ENCODE measurements around the gene EXOC4.
"Not testable (repeated sequence)": the region's sequence is repeated elsewhere in the genome, so short reads cannot be mapped to it uniquely, and the experiment has no call there.

Gene EXOC4

DNA sequence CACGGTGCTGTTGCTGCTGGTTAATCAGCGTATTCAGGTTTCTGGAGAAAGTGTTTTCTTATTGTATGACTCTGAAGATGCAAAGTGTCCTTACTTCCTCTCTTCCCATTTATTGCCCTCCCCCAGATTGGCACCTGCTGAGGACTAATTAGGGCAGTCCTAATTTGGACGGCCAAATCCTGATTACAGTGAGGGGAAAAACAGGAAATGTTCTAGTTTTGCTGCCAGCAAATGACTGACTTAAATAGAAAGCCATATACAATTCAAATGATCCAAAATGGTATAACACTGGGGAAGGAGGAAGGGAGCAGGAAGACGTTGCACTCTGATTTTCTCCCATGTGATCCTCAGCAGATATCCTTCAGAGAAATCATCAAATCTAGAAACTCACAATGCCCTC lies 651.9 kb downstream of the EXOC4 start:
- DNase-seq = peak; percentile 9

DNA sequence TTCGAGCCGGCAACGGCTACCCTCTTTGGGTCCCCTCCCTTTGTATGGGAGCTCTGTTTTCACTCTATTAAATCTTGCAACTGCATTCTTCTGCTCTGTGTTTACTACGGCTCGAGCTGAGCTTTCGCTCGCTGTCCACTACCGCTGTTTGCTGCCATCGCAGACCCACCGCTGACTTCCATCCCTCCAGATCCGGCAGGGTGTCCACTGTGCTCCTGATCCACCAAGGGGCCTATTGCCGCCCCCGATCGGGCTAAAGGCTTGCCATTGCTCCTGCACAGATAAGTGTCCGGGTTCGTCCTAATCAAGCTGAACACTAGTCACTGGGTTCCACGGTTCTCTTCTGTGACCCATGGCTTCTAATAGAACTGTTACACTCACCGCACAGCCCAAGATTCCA lies 653.7 kb downstream of the EXOC4 start:
- not testable (repeated sequence) for DNase-seq

DNA sequence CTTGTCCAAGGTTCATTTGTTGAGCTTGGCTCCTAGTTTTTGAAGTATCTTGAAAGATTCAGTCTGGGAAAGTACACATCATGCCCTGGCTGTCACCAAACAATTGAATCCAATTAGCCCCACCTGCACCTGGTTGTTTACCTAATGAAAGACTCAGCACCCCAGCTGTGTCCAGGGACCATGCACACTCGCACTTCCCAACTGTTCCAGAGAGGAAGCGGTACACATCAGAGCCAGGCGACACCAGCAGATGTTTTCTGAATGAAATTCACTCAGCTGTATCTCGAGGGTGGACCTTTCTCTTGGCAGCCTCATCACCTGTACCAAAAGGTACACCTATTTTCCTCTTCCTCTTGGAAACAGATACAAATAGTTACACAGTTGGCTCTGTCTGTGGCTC lies 657.9 kb downstream of the EXOC4 start:
- DNase-seq = peak; percentile 85

DNA sequence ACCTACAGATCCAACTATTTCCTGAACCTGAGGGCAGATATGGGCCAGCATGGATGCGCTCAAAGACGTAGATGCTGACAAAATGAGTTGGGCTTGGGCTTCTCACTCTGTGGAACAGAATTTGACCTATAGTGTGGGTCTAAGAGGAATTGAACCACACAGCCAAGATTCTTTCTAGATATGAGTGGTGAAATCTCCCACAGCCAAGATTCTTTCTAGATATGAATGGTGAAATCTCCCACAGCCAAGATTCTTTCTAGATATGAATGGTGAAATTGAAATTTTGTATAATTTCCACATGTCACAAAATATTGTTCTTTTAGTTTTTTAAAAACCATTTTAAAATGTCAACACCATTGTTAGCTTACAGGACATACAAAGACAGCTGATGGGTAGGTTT lies 658.8 kb downstream of the EXOC4 start:
- DNase-seq = no peak

DNA sequence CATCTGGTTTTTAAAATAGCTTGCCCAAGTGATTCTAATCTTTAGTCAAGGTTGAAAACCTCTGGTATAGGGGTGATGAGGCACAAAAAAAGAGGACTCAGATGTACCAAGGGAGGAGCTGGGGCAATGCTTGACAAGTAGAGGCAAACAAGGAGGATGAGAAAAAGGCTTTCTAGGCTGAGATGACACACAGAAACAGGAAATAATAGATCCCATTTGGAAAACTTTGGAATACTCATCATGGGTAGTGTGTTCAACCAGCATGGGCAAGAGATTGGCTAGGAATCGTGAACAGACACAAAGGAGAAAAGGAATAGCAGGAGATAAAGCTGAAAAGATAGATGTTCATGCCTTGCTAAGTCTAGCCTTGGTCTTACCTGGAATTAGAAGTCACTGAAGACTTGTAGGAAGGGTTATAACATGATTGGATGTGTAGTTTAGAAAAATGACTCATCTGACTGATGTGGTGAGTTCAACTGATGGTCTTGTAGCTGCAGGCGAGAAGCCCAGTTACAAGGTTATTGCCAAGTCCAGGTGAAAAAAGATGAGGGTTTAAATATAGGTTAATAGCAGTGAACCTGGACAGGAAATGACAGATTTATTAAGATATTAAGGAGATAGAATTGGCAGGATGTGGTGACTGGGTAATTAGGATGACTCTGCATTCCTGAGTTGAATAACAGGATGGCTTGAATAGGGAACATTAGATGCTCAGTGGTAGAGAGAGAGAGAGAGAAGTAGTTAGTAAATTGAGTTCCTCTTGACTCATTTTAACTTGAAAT lies 660.2 kb downstream of the EXOC4 start:
- DNase-seq = no peak

DNA sequence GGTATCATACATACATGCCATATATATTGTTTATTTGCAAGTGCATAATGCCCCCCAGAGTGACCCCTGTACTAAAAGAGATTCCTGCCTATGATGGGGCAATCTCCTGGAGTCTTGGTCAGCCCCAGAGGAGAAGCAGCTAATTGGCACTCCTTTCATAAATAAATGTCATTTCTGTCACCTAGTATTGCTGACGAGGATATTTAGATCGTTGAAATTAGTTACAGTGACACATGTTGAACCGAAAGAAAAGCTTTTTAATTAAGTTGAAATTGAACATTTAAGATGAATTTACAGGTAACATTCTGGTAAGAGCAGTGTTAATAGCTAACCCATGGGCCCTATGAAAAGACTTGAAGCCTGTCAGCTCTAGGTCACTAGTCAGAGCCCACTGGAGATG lies 663.7 kb downstream of the EXOC4 start:
- DNase-seq = no peak

DNA sequence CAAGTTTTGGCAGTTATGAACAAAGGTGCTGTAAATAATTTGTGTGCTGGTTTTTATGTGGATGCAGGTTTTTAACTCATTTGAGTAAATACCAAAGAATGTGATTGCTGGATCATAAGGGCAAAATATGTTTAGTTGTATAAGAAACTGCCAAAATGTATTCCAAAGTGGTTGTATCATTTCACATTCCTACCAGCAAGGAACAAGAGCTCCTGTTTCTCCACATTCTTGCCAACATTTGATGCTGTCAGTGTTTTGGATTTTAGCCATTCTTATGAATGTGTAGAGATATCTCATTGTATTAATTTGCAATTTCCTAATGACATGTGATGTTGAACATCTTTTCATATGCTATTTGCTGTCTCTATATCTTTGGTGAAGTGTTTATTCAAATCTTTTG lies 666.9 kb downstream of the EXOC4 start:
- DNase-seq = no peak

DNA sequence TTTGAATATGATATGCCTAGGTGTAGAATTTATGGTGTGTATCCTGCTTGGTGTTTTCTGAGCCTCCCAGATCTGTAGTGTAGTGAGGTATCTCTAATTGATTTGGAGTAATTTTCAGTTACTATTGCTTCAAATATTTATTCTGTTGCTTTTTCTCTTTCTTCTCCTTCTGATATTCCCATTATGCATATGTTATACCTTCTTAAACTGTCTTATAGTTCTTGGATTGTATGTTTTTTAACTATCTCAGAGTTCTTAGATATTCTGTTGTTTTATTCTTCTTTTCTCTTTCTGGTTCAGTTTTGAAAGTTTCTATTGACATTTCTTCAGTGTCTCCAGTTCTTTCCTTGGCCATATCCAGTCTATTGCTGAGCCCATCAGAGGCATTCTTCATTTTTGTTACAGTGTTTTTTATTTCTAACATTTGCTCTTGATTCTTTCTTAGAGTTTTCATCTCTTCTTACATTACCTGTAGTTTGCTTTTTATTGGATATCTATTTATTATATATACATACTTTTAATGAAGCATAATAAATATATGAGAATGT lies 668.8 kb downstream of the EXOC4 start:
- DNase-seq = no peak

DNA sequence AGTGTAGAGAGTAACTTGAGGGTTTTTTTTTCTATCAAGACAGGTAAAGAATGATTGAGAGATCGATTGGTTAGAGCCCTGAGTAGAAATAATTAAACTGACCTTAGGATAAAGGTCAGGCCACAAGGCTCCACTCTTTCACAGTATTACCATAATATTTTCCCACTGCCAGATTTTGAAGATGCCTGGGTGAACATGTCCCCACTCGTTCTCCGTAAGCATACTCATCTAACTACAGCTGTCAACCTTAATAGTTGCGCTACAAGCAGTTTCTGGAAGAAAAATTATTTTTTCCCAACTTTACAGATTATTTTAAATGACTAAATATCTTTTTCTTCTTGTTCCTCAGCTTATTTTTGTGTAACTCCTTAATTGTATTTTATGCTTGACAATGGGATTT lies 671.1 kb downstream of the EXOC4 start:
- DNase-seq = no peak

DNA sequence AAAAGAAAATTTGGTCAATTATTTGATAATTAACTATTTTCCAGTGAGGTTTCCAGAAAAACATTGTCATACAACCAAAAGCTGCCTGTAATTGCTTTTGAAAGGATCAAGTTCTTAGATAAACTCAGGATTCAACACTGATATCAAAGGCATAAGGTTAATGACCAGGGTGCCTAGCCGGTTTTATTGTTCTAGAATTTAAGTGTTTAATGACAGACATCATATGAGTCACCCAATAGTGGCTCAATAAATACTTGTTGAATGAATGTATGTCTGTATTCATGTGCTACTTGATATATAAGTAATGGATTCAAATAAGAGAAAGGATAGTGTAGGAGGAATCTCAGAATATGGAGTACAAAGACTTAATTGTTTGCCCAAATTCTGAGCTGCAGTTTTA lies 678.2 kb downstream of the EXOC4 start:
- peak; percentile 23 for DNase-seq

DNA sequence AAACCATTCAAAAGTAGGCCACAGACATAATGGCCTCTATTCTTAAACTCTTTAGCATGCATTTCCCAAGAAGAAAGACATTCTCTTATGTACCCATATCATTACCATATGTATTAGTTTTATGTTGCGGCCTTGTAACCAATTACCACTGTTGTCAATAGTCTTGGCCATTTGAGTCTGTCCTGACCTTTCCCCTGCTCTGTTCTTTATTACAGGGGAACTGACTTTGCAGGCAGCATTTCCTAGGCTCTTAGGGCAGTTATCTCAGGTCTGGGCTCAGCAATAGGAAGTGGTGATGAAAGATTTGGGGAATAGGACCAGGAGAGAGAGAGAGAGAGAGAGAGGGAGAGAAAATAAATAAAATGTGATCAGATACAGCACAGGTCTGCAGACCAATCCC lies 679.7 kb downstream of the EXOC4 start:
- DNase-seq = no peak

DNA sequence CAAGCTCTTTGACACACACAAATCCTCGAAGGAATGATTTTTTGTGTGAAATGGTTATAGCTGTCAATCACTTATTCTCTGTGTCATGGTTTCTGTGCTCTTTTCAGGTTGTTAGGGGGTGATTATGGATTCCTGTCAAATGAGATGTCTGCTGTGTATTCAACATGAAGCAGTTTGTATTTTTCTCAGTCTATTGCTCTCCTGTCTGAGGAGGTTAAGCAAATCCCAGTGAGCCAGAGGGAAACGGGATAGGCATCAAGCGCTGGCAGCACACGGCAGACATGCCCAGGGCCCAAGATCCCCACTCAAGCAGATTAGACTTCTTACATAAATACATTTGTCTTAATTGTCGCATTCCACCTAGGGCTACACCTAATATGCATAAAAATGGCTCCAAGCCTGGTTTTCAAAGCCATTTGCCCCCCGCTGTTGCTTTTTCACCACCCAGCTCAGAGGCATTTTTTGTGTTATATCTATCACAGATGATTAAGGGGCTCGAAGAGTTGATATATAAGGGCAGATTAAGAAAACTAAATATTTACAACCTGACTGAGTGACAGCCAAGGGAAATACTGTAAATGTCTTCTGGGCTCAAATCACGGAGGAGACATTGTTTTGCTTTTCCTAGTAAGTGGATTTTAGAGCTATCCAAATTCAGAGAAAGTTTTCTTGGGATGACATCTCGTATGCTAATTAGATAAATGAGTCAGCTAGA lies 681.5 kb downstream of the EXOC4 start:
- no peak for DNase-seq

DNA sequence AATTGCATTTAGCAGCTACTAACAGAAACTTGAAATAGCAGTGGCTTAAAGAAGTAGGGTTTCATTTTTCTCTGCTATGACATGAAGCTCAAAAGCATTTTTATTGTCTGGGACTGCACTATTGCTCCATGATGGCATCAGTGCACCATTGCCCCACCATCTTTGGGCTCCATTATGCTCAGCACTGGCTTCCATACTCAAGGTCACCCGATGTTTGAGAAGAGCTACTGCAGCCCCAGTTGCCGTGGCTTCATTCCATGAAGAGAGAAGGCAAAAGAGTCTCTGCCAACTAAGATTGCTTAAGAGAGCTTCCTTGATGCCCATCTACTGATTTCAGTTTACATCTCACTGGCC lies 682.1 kb downstream of the EXOC4 start:
- no peak for DNase-seq

DNA sequence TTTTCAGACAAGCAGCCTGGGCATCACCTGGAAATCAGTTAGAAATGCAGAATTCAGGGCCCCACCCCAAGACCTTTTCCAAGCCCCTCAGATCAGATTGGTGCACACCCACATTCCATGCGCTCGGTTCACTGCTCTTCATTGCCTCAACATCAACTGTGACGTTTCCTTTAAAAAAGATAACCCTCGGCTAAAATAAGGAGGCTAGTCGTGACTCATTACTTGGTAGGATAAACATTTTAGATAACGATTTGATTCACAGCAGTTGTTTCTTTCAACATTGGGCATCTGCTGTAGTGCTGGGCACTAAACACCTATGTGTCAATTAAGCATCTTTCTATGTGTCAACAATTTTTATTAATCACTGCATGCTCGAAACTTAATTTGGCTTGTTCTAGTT lies 683.2 kb downstream of the EXOC4 start:
- DNase-seq = no peak

DNA sequence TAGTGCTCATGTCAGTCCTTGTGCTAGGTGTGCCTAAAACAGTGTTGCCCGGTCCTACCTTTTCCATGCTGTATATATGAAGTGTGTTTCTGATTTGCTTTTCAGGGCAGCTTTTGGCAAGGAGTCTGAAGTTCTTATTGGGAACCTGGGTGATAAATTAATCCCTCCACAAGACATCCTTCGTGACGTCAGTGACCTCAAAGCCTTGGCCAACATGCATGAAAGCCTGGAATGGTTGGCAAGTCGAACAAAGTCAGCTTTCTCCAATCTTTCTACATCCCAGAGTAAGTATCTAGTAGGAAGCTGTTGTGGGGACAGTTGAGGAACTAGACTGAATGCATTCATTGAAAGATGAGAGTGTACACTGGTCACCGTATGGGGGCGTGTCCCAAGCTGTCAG lies 684.9 kb downstream of the EXOC4 start:
- no peak for DNase-seq

DNA sequence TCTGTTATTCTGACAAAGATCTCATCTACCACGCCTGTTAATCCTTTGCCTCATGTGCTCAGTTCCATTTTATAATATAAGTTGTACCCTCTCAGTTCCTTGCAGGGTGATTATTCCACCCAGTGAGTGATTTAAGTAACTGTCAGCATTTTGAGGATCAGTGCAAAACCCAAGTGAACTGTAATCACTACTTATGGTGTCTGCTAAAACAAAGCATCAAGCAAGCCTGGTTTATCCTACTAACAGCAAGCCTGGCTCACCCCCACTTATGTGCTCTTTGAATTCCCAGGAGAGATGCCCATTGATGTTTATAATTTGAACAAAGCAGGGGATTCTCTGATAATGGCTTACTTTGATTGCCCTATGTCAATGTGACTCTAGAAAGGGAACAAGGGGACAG lies 687.5 kb downstream of the EXOC4 start:
- no peak for DNase-seq

DNA sequence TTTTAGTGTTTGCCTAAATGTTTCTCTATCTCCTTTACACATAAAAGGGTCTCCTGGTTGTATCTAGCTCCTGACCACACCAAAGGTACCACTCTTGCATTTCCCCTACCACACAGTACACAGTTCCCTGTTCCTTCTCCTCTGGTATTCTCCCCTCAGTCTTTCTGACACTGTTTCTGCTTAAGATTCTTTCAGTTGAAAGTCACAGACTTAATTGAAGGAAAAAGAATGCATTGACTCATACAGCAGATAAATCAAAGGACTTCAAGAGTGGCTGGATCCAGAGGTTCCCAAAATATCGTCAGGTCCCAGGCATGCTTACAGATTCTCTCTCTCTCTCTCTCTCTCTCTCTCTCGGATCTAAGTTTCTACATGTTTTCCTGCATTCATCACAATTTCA lies 688.6 kb downstream of the EXOC4 start:
- DNase-seq = no peak

DNA sequence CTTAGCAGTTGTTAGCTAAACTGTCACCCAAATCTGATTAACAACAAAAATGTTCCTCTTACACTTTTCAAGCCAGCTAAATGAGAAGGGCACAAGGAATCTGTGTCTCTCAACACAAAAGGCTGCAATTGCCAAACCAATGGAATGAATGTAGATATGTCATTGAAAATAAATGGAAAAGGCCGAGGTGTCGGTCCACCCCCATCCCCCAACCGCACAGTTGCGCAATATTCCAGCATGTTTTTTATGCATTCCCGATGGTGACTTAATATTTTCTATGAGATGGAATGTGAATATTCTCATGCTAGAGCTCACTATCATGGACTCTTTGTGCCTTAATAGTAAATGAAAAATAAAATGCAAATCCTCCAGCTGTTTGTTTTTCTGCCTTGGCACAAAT lies 692.6 kb downstream of the EXOC4 start:
- no peak for DNase-seq

DNA sequence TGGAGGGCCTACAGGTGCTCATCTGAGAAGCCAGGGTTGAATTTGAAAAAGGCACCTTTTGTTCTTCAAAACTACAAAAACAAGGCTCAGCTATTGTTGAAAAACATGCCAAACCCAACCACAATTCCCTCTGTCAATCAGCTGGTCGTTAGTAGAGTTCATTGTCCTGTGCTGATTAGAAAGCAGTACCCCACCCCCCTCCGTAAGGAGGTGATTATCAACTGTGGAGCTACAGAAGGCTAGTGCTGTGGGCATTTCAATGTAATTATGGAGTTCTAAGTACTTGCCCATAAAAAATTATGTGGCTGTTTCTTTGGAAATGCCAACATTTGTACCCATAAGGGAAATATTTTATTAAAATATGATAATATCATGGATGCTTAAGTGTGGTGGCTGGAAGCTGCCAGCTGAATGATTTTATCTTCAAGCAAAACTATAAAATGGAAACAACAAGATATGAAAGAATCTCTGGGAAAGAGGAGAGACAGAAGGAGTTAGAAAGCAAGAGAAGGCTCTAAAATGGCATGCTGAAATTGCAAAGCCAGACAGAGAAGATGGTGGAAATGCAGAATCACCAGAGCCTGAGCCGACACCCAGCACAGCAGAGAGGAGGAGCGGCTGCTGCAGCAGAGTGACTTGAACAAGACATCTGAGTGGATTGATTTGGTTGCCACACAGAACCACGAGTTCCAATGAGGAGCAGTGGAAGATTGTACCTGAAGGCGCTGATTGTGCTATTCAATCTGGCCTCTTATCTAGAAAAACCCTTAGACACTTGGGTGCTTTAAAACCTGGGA lies 694.8 kb downstream of the EXOC4 start:
- DNase-seq = no peak

DNA sequence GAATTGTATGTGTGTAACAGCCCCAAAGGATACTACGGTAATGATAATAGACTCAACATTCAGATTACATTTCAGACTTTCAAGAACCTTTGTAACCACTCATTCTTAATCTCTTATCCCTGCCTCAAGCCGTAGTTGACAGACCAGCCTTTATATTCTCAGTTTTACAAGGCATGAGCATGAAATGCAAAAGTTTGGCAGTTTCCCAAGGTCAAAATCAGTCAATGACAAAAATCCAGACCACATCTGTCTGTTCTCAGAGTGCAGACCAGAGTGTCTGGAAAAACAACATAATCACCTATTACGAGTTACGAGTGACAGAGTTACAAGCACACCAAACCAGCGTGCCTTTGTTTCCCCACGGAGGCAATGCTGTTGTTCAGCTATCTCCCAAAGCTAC lies 695.7 kb downstream of the EXOC4 start:
- DNase-seq = no peak

DNA sequence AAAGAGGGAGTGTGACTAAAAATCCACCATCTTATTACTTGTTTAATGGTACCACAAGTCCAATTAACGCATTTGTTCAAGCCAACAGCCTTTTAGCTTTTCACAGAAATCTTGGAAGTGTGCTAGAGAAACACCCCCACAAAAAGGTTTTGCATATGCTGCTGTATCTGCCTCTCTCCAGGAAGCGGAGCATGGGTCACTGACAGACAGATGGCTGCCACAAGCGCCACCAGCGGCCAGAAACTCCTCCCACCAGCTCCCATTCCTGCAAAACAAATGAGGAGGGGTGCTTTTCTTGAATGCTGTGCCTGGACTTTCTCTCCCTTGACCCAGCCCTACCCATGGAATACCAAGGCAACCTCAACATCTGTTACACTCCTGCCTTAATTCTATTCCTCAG lies 698.0 kb downstream of the EXOC4 start:
- no peak for DNase-seq

DNA sequence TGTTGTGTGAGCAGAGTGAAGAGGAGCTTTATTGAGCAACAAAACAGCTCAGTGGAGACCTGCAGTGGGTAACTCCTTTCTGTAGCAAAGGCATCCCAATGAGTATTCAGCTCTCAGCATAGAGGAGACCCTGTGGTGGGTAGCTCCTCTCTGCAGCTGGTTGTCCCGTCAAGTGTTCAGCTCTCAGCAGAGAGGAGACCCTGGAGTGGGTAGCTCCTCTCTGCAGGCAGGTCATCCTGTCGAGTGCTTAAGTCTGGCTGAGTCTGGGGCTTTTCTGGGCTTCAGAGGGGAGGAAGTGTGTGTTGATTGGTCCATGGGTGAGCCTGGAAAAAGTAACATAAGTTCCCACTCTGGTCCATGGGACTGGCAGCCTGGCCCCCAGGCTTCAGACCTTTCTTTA lies 702.3 kb downstream of the EXOC4 start:
- no peak for DNase-seq

DNA sequence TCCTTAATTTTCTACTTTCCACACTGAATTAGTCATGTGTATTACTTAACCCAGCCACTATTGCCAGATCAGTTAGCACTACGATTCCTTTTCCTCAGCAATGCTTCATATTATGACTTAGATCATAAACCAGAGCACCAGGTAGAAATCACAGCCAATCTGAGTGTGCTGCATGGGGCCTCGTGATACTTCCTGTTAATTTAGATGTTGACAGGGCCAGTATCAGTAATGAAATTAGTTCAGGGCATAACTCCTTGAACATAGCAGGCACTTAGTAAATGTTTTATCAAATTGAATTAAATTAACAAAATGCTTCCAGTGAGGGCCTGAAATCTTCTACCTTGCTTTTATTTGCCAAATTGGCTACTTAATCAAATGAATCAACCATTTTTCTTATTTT lies 705.0 kb downstream of the EXOC4 start:
- no peak for DNase-seq

DNA sequence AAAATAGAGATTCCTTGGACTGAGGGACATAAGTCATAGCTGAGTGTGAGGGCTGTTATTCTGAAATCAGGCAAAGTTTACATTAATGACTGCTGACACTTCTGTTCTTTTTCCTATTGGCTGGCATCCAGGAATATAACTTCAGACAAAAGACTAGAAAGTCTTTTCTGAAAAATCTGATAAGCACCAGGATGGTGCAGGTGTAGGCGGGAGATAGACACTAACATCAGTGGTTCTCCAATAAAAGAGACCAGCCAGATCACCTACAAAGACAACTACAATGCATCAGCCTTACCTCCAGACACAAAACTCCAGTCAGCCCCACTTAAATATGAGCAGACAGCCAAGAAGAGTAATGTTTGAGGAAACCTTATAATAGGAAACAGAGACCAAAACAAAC lies 705.9 kb downstream of the EXOC4 start:
- no peak for DNase-seq

All from NCI-H1105 (cell line).